Muscle layer of colon (tissue), 2 donors: ENCODE data around the gene CHST9.

Experiments used
- H3K27ac ChIP-seq: one replicate; pipeline ENCODE4 v1.7.0; 2013; ENCODE audit warnings: low read depth, mild to moderate bottlenecking, low read length, moderate library complexity
- H3K27me3 ChIP-seq, 2 donors: one replicate each; pipeline ENCODE4 v1.7.0; 2013; ENCODE audit warnings: low read length in 2 of 2, mild to moderate bottlenecking in 2 of 2; ENCODE audit not compliant: insufficient read depth in 2 of 2, control insufficient read depth in 1 of 2
- H3K36me3 ChIP-seq: one replicate; pipeline ENCODE4 v1.7.0; 2013; ENCODE audit warnings: mild to moderate bottlenecking, low read length; ENCODE audit not compliant: insufficient read depth
- H3K4me1 ChIP-seq: one replicate; pipeline ENCODE4 v1.7.0; 2013; ENCODE audit warnings: mild to moderate bottlenecking, low read length; ENCODE audit not compliant: insufficient read depth
- H3K4me3 ChIP-seq, 2 donors: one replicate each; pipeline ENCODE4 v1.7.0; 2013; ENCODE audit warnings: low read length in 2 of 2, low read depth in 1 of 2, mild to moderate bottlenecking in 1 of 2, moderate library complexity in 1 of 2
- H3K9ac ChIP-seq: one replicate; pipeline ENCODE4 v1.7.0; 2013; ENCODE audit warnings: low read length
- H3K9me3 ChIP-seq: one replicate; pipeline ENCODE4 v1.7.0; 2013; ENCODE audit warnings: mild to moderate bottlenecking, low read length
- donor health status: abdominal sarcoma.
- donor health status: Adenocarcinoma of cecum.

CHST9 gene

GRCh38 chr18:27075828-27076227 lies 109.3 kb downstream of the CHST9 start:
- Histone ChIP-seq H3K4me3 (no peak overlapping the region), H3K36me3 (no peaks in the 10 kb centered on the region), H3K4me1 (no peaks in the 10 kb centered on the region), H3K9ac (no peak overlapping the region), H3K9me3 (no peaks in the 10 kb centered on the region), H3K27me3 (no peaks in the 10 kb centered on the region), H3K27ac (no peak overlapping the region)

- H3K4me3 ChIP-seq: no peak overlapping the region
These were observed 111.7 kb downstream of the CHST9 start for GRCh38 chr18:27073404-27073830.

GRCh38 chr18:27064673-27065072 lies 120.4 kb downstream of the CHST9 start:
- Histone ChIP-seq H3K9ac (no peak overlapping the region), H3K9me3 (no peaks in the 10 kb centered on the region), H3K4me3 (no peak overlapping the region), H3K4me1 (peaks cover 7% of the 10 kb centered on the region), H3K36me3 (no peaks in the 10 kb centered on the region), H3K27me3 (no peaks in the 10 kb centered on the region), H3K27ac (no peak overlapping the region)

More at GRCh38 chr18:27073404-27073830, 111.7 kb downstream of the CHST9 start:
- Histone ChIP-seq H3K27ac (no peak overlapping the region), H3K27me3 (no peaks in the 10 kb centered on the region), H3K9me3 (no peaks in the 10 kb centered on the region), H3K36me3 (no peaks in the 10 kb centered on the region), H3K9ac (no peak overlapping the region), H3K4me1 (no peaks in the 10 kb centered on the region)

GRCh38 chr18:27062802-27063201 lies 122.3 kb downstream of the CHST9 start:
- Histone ChIP-seq H3K9ac (no peak overlapping the region), H3K36me3 (no peaks in the 10 kb centered on the region), H3K27ac (no peak overlapping the region), H3K27me3 (no peaks in the 10 kb centered on the region), H3K4me3 (no peak overlapping the region), H3K4me1 (peaks cover 14% of the 10 kb centered on the region), H3K9me3 (no peaks in the 10 kb centered on the region)

GRCh38 chr18:27061488-27062095 lies 123.5 kb downstream of the CHST9 start:
- Histone ChIP-seq H3K4me3 (no peak overlapping the region), H3K36me3 (no peaks in the 10 kb centered on the region), H3K27me3 (no peaks in the 10 kb centered on the region), H3K27ac (no peak overlapping the region), H3K9ac (no peak overlapping the region), H3K4me1 (peaks cover 20% of the 10 kb centered on the region), H3K9me3 (no peaks in the 10 kb centered on the region)

- H3K27me3 ChIP-seq: no peaks in the 10 kb centered on the region
- no peaks in the 10 kb centered on the region for H3K36me3 ChIP-seq
- H3K27ac ChIP-seq: peak overlapping the region; percentile 63
- peaks cover 25% of the 10 kb centered on the region for H3K4me1 ChIP-seq
- no peak overlapping the region for H3K4me3 ChIP-seq
- H3K9me3 ChIP-seq: no peaks in the 10 kb centered on the region
- no peak overlapping the region for H3K9ac ChIP-seq
These were observed 127.4 kb downstream of the CHST9 start for GRCh38 chr18:27057519-27058234.

GRCh38 chr18:27054926-27055325 lies 130.2 kb downstream of the CHST9 start:
- Histone ChIP-seq H3K4me3 (no peak overlapping the region), H3K27ac (no peak overlapping the region), H3K9me3 (no peaks in the 10 kb centered on the region), H3K27me3 (no peaks in the 10 kb centered on the region), H3K4me1 (peaks cover 21% of the 10 kb centered on the region), H3K36me3 (no peaks in the 10 kb centered on the region), H3K9ac (no peak overlapping the region)

GRCh38 chr18:27049969-27050368 lies 135.1 kb downstream of the CHST9 start:
- H3K27me3 ChIP-seq: no peaks in the 10 kb centered on the region
- no peak overlapping the region for H3K9ac ChIP-seq
- H3K4me3 ChIP-seq: no peak overlapping the region
- H3K9me3 ChIP-seq: no peaks in the 10 kb centered on the region
- H3K4me1 ChIP-seq: no peaks in the 10 kb centered on the region
- no peaks in the 10 kb centered on the region for H3K36me3 ChIP-seq
- H3K27ac ChIP-seq: no peak overlapping the region

- no peak overlapping the region for H3K9ac ChIP-seq
- H3K9me3 ChIP-seq: no peaks in the 10 kb centered on the region
- no peak overlapping the region for H3K4me3 ChIP-seq
These were observed 139.8 kb downstream of the CHST9 start for GRCh38 chr18:27045342-27045741.

GRCh38 chr18:27042177-27042576 lies 142.9 kb downstream of the CHST9 start:
- Histone ChIP-seq H3K9me3 (no peaks in the 10 kb centered on the region), H3K4me1 (no peaks in the 10 kb centered on the region), H3K27me3 (no peaks in the 10 kb centered on the region), H3K9ac (no peak overlapping the region), H3K4me3 (no peak overlapping the region), H3K27ac (no peak overlapping the region), H3K36me3 (no peaks in the 10 kb centered on the region)

More at GRCh38 chr18:27045342-27045741, 139.8 kb downstream of the CHST9 start:
- Histone ChIP-seq H3K36me3 (no peaks in the 10 kb centered on the region), H3K27ac (no peak overlapping the region), H3K4me1 (no peaks in the 10 kb centered on the region), H3K27me3 (no peaks in the 10 kb centered on the region)

- Histone ChIP-seq H3K36me3 (no peaks in the 10 kb centered on the region), H3K4me1 (no peaks in the 10 kb centered on the region), H3K9me3 (no peaks in the 10 kb centered on the region), H3K9ac (no peak overlapping the region), H3K27ac (no peak overlapping the region), H3K27me3 (no peaks in the 10 kb centered on the region), H3K4me3 (no peak overlapping the region)
These were observed 144.3 kb downstream of the CHST9 start for GRCh38 chr18:27040796-27041195.

GRCh38 chr18:27033722-27034121 lies 151.4 kb downstream of the CHST9 start:
- Histone ChIP-seq H3K27me3 (no peaks in the 10 kb centered on the region), H3K36me3 (no peaks in the 10 kb centered on the region), H3K4me3 (no peak overlapping the region), H3K9me3 (no peaks in the 10 kb centered on the region), H3K9ac (no peak overlapping the region), H3K27ac (no peak overlapping the region), H3K4me1 (no peaks in the 10 kb centered on the region)
